Body of pancreas (tissue), 4 donors: Measurements from ENCODE around the gene COL23A1.

ENCODE experiments used
- POLR2A ChIP-seq, 3 donors: fragments of 450-650 bp; IDR thresholded peaks; one replicate each; pipeline ENCODE4 v1.6.1; 2016; ENCODE audit warnings: antibody characterized with exemption in 3 of 3, mild to moderate bottlenecking in 2 of 3
- TF ChIP-seq, protein P1 (sequence below), 7 experiments: fragments of 450-650 bp in 4 of 7; fragments of 200-600 bp in 3 of 7; sonication (generic) in 3 of 7; IDR thresholded peaks; one replicate each; pipeline ENCODE4 v1.5.1; 2016 to 2019; ENCODE audit warnings: antibody characterized with exemption in 7 of 7

DNA sequence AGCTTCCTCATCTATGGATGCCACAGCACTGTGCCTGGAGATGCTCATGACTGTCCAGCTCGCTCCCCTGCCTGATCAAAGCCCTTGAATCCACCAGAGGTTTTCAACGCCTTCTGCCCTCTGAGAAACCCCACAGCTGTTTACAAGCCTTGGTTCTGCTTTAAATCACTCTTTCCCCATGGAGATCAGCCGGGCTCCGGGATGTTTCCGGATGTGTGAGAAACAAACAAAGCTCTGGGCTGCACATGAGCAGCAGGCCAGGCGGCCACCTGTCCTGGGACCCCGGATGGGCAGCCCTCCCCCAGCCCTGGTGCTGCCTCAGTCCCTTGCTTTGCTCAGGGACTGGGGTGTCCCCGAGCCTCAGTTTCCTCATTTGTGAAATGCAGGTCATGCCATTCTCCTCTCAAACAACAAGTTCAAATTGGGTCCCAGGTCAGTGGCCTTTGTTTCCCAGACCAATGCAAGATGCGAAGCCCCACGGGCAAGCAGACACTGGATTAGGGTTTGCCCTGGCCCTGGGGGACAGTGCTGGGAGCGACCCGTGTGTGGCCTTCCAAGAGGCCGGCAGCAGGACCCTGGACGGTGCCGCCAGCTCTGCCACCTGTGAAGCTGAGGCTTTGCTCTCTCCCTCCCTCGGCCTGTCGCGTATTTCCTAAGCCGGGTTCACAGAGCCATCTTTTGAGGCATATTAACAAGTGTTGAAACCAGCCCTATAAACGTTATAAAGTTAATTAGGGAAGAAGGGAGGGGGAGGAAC lies 315.2 kb downstream of the COL23A1 start:
- TF ChIP-seq, protein P1, sequence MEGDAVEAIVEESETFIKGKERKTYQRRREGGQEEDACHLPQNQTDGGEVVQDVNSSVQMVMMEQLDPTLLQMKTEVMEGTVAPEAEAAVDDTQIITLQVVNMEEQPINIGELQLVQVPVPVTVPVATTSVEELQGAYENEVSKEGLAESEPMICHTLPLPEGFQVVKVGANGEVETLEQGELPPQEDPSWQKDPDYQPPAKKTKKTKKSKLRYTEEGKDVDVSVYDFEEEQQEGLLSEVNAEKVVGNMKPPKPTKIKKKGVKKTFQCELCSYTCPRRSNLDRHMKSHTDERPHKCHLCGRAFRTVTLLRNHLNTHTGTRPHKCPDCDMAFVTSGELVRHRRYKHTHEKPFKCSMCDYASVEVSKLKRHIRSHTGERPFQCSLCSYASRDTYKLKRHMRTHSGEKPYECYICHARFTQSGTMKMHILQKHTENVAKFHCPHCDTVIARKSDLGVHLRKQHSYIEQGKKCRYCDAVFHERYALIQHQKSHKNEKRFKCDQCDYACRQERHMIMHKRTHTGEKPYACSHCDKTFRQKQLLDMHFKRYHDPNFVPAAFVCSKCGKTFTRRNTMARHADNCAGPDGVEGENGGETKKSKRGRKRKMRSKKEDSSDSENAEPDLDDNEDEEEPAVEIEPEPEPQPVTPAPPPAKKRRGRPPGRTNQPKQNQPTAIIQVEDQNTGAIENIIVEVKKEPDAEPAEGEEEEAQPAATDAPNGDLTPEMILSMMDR (IDR thresholded peaks at IDR 0.05): no peak
- TF ChIP-seq POLR2A (IDR thresholded peaks at IDR 0.05): no peak
